ENCODE results near the gene PPP1R3A.
"Not testable (repeated sequence)": the region's sequence is repeated elsewhere in the genome, so short reads cannot be mapped to it uniquely, and the experiment has no call there.

PPP1R3A gene, protein sequence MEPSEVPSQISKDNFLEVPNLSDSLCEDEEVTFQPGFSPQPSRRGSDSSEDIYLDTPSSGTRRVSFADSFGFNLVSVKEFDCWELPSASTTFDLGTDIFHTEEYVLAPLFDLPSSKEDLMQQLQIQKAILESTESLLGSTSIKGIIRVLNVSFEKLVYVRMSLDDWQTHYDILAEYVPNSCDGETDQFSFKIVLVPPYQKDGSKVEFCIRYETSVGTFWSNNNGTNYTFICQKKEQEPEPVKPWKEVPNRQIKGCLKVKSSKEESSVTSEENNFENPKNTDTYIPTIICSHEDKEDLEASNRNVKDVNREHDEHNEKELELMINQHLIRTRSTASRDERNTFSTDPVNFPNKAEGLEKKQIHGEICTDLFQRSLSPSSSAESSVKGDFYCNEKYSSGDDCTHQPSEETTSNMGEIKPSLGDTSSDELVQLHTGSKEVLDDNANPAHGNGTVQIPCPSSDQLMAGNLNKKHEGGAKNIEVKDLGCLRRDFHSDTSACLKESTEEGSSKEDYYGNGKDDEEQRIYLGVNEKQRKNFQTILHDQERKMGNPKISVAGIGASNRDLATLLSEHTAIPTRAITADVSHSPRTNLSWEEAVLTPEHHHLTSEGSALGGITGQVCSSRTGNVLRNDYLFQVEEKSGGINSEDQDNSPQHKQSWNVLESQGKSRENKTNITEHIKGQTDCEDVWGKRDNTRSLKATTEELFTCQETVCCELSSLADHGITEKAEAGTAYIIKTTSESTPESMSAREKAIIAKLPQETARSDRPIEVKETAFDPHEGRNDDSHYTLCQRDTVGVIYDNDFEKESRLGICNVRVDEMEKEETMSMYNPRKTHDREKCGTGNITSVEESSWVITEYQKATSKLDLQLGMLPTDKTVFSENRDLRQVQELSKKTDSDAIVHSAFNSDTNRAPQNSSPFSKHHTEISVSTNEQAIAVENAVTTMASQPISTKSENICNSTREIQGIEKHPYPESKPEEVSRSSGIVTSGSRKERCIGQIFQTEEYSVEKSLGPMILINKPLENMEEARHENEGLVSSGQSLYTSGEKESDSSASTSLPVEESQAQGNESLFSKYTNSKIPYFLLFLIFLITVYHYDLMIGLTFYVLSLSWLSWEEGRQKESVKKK

DNA sequence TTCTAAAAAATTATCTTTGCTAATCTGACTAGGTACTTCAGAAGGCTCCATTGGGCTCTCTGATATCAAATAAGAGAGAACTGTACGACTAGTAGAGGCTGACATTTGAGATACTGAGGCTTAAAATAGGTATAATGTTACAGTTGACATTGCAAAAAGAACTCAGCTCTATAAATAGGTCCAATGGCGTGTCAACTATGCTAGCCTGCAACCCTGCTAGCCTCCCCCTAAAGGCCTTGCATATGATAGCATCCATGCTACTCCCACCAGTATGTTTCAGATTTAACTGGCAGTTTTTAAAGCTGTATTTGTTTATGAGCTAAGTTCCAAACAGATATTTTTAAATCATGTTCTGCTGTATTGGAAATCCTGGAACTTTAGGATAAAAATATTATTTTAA is at the start of gene PPP1R3A:
Gene PPP1R3A, minus strand, starts transcription at position 64 of the 400 bp plus-strand sequence. Its CDS starts 13 bp downstream, at position 51.
- no peaks in the 10 kb centered on the region for H3K36me3 ChIP-seq (ENCODE audit: control insufficient read depth, insufficient read depth, low read length)
- no peaks in the 10 kb centered on the region for H3K4me1 ChIP-seq (ENCODE audit: control insufficient read depth, insufficient read depth, low read length)
- no peaks in the 10 kb centered on the region for H3K27me3 ChIP-seq (ENCODE audit: control insufficient read depth, insufficient read depth, low read length)
- H3K9me3 ChIP-seq (ENCODE audit: control insufficient read depth, insufficient read depth, low read length): no peaks in the 10 kb centered on the region
- no peak within 1 kb of the TSS for H3K4me3 ChIP-seq (ENCODE audit: low read depth, low read length)
- no peak within 1 kb of the TSS for H3K9ac ChIP-seq (ENCODE audit: low read depth, low read length)

DNA sequence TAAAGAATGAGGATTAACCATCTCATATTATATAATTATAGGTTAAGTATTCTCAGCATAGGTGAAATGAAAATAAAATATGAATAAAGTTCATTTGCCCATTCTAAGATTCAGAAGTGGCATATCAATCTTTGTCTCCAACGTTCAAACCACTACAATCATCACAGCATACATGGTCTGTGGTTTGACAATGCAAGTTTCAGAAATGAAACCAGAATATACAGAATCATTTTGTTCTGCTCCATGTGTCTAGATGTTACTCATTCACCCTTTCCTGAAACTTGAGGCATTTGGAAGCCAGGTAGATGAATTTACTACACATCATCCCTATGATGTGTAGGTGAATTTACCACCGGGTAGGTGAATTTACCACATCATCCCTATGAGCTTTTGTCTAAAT is 44.5 kb upstream of the PPP1R3A start:
- no peaks in the 10 kb centered on the region for H3K9me3 ChIP-seq (ENCODE audit: control insufficient read depth, insufficient read depth, low read length)
- no peaks in the 10 kb centered on the region for H3K4me1 ChIP-seq (ENCODE audit: control insufficient read depth, insufficient read depth, low read length)
- H3K36me3 ChIP-seq (ENCODE audit: control insufficient read depth, insufficient read depth, low read length): no peaks in the 10 kb centered on the region
- no peak overlapping the region for H3K9ac ChIP-seq (ENCODE audit: low read depth, low read length)
- no peaks in the 10 kb centered on the region for H3K27me3 ChIP-seq (ENCODE audit: control insufficient read depth, insufficient read depth, low read length)
- no peak overlapping the region for H3K4me3 ChIP-seq (ENCODE audit: low read depth, low read length)

DNA sequence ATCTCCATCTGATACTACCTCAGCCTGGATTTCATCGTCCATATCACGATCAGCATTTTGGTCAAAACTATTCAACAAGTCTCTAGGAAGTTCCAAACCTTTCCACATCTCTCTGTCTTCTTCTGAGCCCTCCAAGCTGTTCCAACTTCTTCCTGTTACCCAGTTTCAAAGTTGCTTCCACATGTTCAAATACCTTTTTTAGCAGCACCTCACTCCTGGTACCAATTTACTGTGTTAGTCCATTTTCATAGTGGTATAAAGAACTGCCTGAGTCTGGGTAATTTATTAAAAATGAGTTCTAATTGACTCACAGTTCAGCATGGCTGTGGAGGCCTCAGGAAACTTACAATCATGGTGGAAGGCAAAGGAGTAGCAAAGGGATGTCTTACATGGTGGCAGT is 41.1 kb upstream of the PPP1R3A start:
- no peaks in the 10 kb centered on the region for H3K27me3 ChIP-seq (ENCODE audit: control insufficient read depth, insufficient read depth, low read length)
- no peaks in the 10 kb centered on the region for H3K9me3 ChIP-seq (ENCODE audit: control insufficient read depth, insufficient read depth, low read length)
- H3K36me3 ChIP-seq (ENCODE audit: control insufficient read depth, insufficient read depth, low read length): no peaks in the 10 kb centered on the region
- H3K9ac ChIP-seq (ENCODE audit: low read depth, low read length): no peak overlapping the region
- H3K4me1 ChIP-seq (ENCODE audit: control insufficient read depth, insufficient read depth, low read length): no peaks in the 10 kb centered on the region
- H3K4me3 ChIP-seq (ENCODE audit: low read depth, low read length): no peak overlapping the region

DNA sequence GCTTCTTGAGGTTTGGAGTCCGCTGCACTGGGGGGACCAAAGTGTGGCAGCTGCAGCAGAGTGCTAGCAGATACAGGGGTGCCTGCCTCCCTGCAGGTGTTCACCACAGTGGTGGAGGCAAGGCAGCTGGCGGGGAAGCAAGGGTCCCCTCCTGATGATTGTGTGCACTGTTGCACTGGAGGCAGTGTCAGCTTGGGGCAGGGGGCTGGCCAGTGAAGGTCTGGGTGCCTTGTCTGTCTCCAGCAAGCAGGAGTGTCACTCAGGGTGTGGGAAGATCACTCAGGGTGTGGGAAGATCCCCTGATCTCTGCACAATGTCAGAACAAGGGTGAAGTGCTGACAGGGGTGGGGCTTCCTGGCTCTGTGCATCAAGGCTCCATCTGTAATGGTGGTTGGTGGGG is 36.3 kb upstream of the PPP1R3A start:
- Histone ChIP-seq H3K4me1 (ENCODE audit: control insufficient read depth, insufficient read depth, low read length) (no peaks in the 10 kb centered on the region), H3K36me3 (ENCODE audit: control insufficient read depth, insufficient read depth, low read length) (no peaks in the 10 kb centered on the region), H3K4me3 (ENCODE audit: low read depth, low read length) (no peak overlapping the region), H3K9me3 (ENCODE audit: control insufficient read depth, insufficient read depth, low read length) (no peaks in the 10 kb centered on the region), H3K27me3 (ENCODE audit: control insufficient read depth, insufficient read depth, low read length) (no peaks in the 10 kb centered on the region), H3K9ac (ENCODE audit: low read depth, low read length) (no peak overlapping the region)

DNA sequence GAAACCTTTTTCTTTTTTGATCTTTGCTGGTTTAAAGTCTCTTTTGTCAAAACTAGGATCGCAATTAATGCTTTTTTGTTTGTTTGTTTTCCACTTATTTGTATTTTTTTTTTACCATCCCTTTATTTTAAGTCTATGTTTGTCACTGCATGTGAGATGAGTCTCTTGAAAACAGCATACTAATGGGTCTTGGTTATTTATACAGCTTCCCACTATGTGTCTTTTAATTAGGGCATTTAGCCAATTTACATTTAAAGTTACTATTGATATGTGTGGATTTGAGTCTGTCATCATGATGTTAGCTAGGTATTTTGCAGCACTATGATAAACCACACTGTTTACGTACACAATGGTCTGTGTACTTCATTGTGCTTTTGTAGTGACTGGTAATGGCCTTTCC is 34.7 kb upstream of the PPP1R3A start:
- no peak overlapping the region for H3K4me3 ChIP-seq (ENCODE audit: low read depth, low read length)
- H3K27me3 ChIP-seq (ENCODE audit: control insufficient read depth, insufficient read depth, low read length): no peaks in the 10 kb centered on the region
- no peaks in the 10 kb centered on the region for H3K4me1 ChIP-seq (ENCODE audit: control insufficient read depth, insufficient read depth, low read length)
- no peaks in the 10 kb centered on the region for H3K36me3 ChIP-seq (ENCODE audit: control insufficient read depth, insufficient read depth, low read length)
- H3K9me3 ChIP-seq (ENCODE audit: control insufficient read depth, insufficient read depth, low read length): no peaks in the 10 kb centered on the region
- no peak overlapping the region for H3K9ac ChIP-seq (ENCODE audit: low read depth, low read length)

DNA sequence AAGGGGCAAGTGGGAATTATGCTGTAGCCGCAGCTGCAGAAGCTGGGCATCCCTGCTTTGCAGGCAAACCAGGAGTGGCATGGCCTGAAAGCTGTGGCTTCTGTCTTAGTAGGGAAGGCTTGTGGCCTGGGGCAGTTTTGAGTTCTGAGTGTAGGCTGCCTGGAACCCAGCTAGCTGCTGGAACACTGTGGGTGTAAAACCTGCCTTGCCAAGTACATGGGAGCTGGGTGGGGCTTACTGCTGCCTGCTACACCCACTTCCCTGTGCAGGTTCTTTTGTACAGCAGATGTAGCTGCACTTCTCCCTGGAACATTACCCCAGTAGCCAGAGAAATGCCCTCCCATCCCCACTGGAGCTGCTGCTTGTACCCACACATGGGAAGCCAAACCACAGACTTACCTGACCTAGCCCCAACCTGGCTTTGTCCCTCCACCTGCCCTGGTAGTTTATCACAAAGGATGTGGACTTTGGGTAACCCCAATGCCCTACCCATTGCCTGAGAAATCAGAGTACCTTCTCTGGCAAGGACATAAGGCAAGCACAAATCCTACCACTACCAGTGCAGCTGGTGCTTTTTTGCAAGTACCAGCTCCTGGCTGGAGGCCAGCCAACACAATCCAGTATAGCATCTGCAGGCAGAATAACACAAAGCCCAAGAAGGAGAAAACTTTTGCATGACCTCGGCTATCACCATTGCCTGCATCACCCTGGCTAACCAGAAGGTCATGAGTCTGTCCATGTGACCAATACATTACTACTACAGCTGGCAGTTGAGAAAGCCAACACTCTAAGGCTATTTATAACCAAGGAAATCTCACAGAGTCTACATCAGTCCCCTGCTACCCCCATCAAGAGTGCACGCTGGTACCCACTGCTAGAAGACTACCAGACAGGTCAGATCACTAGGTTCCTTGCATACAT is 26.5 kb upstream of the PPP1R3A start:
- H3K27me3 ChIP-seq (ENCODE audit: control insufficient read depth, insufficient read depth, low read length): no peaks in the 10 kb centered on the region
- H3K9me3 ChIP-seq (ENCODE audit: control insufficient read depth, insufficient read depth, low read length): no peaks in the 10 kb centered on the region
- H3K36me3 ChIP-seq (ENCODE audit: control insufficient read depth, insufficient read depth, low read length): no peaks in the 10 kb centered on the region
- H3K4me1 ChIP-seq (ENCODE audit: control insufficient read depth, insufficient read depth, low read length): no peaks in the 10 kb centered on the region
- H3K4me3 ChIP-seq (ENCODE audit: low read depth, low read length): no peak overlapping the region
- no peak overlapping the region for H3K9ac ChIP-seq (ENCODE audit: low read depth, low read length)

DNA sequence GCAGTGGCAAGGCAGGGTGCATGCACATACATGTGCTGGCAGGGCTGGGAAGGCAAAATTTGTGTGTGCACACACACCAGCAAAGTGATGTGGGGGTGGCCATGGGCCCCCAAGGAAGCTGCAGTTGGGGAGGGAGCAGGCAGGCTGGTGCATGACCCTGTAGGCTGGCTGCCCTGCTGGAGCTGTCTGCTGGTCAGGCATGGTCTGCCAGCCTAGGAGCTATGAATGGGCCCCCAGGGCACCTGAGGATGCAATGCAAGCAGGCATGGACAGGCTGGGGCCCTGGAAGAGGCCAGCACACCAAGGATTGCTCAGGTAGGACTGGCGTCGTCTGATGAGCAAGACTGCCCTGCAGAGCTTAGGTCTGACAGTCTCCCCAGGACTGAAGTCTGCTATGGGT is 18.2 kb upstream of the PPP1R3A start:
- no peaks in the 10 kb centered on the region for H3K4me1 ChIP-seq (ENCODE audit: control insufficient read depth, insufficient read depth, low read length)
- no peaks in the 10 kb centered on the region for H3K36me3 ChIP-seq (ENCODE audit: control insufficient read depth, insufficient read depth, low read length)
- no peaks in the 10 kb centered on the region for H3K9me3 ChIP-seq (ENCODE audit: control insufficient read depth, insufficient read depth, low read length)
- no peak overlapping the region for H3K9ac ChIP-seq (ENCODE audit: low read depth, low read length)
- H3K4me3 ChIP-seq (ENCODE audit: low read depth, low read length): no peak overlapping the region
- H3K27me3 ChIP-seq (ENCODE audit: control insufficient read depth, insufficient read depth, low read length): no peaks in the 10 kb centered on the region

DNA sequence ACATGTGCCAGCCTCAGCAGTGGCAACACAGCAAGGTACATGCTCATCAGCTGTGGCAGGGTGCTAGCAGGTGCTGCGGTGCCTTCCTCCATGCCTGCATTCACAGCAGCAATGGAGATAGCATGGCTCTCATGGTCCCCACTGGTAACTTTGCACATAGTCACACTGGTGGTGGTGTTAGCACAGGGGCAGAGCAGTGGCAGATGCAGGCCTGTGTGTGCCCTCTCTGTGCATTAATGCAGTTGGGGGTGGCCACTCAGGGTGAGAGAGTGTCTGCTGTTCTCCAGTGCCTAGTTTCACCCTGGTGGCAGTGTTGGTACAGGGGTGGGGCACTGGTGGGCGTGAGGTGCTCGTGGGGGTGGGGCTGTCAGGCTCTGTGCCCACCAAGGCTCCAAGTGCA is 17.7 kb upstream of the PPP1R3A start:
- no peaks in the 10 kb centered on the region for H3K36me3 ChIP-seq (ENCODE audit: control insufficient read depth, insufficient read depth, low read length)
- no peaks in the 10 kb centered on the region for H3K4me1 ChIP-seq (ENCODE audit: control insufficient read depth, insufficient read depth, low read length)
- no peak overlapping the region for H3K9ac ChIP-seq (ENCODE audit: low read depth, low read length)
- H3K27me3 ChIP-seq (ENCODE audit: control insufficient read depth, insufficient read depth, low read length): no peaks in the 10 kb centered on the region
- no peaks in the 10 kb centered on the region for H3K9me3 ChIP-seq (ENCODE audit: control insufficient read depth, insufficient read depth, low read length)
- no peak overlapping the region for H3K4me3 ChIP-seq (ENCODE audit: low read depth, low read length)

DNA sequence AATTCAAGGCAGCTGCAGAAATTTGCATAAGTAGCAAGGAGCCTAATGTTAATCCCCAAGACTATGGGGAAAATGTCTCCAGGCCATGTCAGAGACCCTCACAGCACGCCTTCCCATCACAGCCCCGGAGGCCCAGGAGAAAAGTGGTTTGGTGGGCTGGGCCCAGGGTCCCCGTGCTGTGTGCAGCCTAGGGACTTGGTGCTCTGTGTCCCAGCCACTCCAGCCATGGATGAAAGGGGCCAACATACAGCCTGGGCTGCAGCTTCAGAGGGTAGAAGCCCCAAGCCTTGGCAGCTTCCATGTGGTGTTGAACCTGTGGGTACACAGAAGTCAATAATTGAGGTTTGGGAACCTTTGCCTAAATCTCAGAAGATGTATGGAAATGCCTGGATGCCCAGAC is 10.6 kb upstream of the PPP1R3A start:
- not testable (repeated sequence) for H3K36me3 ChIP-seq (ENCODE audit: control insufficient read depth, insufficient read depth, low read length); H3K9me3 ChIP-seq (ENCODE audit: control insufficient read depth, insufficient read depth, low read length); H3K4me3 ChIP-seq (ENCODE audit: low read depth, low read length); H3K27me3 ChIP-seq (ENCODE audit: control insufficient read depth, insufficient read depth, low read length); H3K4me1 ChIP-seq (ENCODE audit: control insufficient read depth, insufficient read depth, low read length); H3K9ac ChIP-seq (ENCODE audit: low read depth, low read length)

DNA sequence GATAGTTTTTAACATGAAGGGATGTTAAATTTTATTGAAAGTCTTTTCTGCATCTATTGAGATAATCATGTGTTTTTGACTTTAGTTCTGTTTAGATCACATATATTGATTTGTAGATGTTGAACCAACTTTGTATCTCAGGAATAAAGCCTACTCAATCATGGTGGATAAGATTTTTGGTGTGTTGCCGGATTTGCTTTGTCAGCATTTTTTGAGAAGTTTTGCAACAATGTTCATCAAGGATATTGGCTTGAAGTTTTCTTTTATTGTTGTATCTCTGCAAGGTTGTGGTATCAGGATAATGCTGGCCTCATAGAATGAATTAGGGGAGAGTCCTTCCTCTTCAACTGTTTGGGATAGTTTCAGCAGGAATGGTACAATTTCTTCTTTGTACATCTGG is 9.3 kb upstream of the PPP1R3A start:
- no peaks in the 10 kb centered on the region for H3K36me3 ChIP-seq (ENCODE audit: control insufficient read depth, insufficient read depth, low read length)
- H3K9me3 ChIP-seq (ENCODE audit: control insufficient read depth, insufficient read depth, low read length): no peaks in the 10 kb centered on the region
- H3K4me1 ChIP-seq (ENCODE audit: control insufficient read depth, insufficient read depth, low read length): no peaks in the 10 kb centered on the region
- no peaks in the 10 kb centered on the region for H3K27me3 ChIP-seq (ENCODE audit: control insufficient read depth, insufficient read depth, low read length)
- H3K4me3 ChIP-seq (ENCODE audit: low read depth, low read length): no peak overlapping the region
- H3K9ac ChIP-seq (ENCODE audit: low read depth, low read length): no peak overlapping the region

DNA sequence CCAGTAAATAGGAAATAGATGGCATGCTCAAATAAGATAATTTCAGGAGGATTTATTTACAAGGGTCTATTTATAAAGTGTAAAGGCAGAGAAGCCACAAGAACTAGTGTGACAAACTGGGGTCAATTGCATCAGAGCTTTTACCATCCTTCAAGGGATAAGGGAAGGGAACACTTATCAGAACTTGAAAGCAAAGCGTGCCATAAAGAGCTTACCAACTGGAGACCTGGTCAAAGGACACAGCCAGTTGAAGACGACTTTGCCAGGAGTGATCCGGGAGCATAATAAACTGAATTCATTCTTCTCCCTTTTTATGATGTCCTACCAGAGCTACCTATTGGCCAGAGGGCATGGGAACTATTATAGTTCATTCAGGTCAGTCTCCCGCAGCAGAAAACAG is 3.2 kb upstream of the PPP1R3A start:
- Histone ChIP-seq H3K9me3 (ENCODE audit: control insufficient read depth, insufficient read depth, low read length) (no peaks in the 10 kb centered on the region), H3K4me3 (ENCODE audit: low read depth, low read length) (no peak overlapping the region), H3K36me3 (ENCODE audit: control insufficient read depth, insufficient read depth, low read length) (no peaks in the 10 kb centered on the region), H3K27me3 (ENCODE audit: control insufficient read depth, insufficient read depth, low read length) (no peaks in the 10 kb centered on the region), H3K4me1 (ENCODE audit: control insufficient read depth, insufficient read depth, low read length) (no peaks in the 10 kb centered on the region), H3K9ac (ENCODE audit: low read depth, low read length) (no peak overlapping the region)
